ENCODE results near the gene SARDH.

DNA sequence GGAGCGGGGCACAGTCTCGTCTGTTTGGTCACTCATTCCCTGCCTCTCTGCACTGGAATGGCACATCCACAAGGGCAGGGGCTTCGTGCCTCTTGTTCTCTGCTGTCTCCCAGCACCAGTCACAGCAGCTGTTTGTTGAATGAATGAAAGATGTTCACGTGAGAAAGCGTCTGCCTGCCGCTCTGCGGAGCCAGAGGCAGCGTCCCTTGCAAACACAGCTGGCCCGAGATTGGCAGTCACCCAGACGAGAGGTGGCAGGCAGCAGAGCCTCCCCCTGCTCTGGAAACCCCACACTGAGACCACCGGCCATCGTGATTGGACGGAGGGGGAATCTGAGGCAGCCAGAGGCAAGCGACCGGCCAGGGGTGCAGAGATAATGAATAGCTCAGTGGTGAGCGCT lies 123.0 kb downstream of the SARDH start:
- TF ChIP-seq POLR2AphosphoS5 (IDR thresholded peaks at IDR 0.05; ENCODE audit: low read depth, low read length) (no peak), TAF1 (IDR thresholded peaks at IDR 0.05; ENCODE audit: borderline replicate concordance, low read depth, low read length) (no peak), POLR2A (IDR thresholded peaks at IDR 0.05; ENCODE audit: low read depth, low read length) (no peak)
